Raji (cell line): ENCODE measurements around the gene ANKEF1.

Source experiments
- POLR2A ChIP-seq: IDR thresholded peaks from 2 replicates; pipeline ENCODE4 v1.6.1; 2011; ENCODE audit warnings: low read depth, low read length, control low read depth; ENCODE audit not compliant: insufficient read depth

Gene ANKEF1

GRCh38 chr20:10067321-10067720, 32.5 kb downstream of the ANKEF1 start:
- TF ChIP-seq POLR2A = no peak

GRCh38 chr20:10074513-10074912, 39.7 kb downstream of the ANKEF1 start:
- no peak for TF ChIP-seq POLR2A

DNA sequence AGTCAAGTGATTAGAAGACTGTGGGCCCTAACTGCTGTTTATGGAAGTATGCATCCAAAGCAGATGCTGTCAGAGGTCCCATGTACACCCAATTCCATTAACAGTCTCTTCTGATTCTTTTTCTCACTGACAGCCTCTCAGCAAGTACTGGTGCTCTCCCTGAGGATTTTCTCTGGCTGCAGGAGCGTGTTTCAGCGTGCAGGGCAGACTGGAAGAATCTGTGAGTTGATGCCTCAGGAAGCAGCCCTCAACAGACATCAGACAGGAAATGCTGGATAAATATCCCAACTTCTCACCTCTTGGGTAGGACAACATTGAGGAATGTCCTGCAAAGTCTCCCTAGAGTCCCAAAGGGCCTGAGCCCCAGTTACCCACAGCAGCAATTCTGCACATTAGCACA, 40.8 kb downstream of the ANKEF1 start:
- TF ChIP-seq POLR2A = no peak

- no peak for TF ChIP-seq POLR2A
Measured at GRCh38 chr20:10076126-10077080, 41.6 kb downstream of the ANKEF1 start.

- no peak for TF ChIP-seq POLR2A
Measured at GRCh38 chr20:10077081-10077471, 42.3 kb downstream of the ANKEF1 start.

GRCh38 chr20:10077886-10078285, 43.1 kb downstream of the ANKEF1 start:
- no peak for TF ChIP-seq POLR2A

- TF ChIP-seq POLR2A = no peak
Measured at GRCh38 chr20:10078403-10078802, 43.6 kb downstream of the ANKEF1 start.

DNA sequence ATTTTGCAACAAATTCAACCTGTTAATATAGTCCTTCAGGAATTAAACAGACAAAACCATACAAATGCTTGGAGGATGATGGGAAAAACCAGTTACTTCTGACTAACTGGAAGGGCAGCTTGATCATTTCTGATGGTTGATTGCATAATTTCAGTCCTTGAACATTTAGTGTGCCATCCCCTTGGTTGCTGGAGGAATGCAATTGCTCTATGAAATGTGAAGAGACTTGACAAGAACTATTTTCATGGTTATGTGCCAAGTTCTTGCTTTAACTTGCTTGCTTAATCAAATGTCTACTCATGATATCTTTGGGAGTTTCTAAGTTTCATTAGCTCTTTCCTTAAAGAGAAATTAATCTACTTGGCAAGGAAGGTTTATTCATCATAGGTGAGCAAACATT, 45.2 kb downstream of the ANKEF1 start:
- no peak for TF ChIP-seq POLR2A

- no peak for TF ChIP-seq POLR2A
Measured at GRCh38 chr20:10080574-10080973, 45.8 kb downstream of the ANKEF1 start.

DNA sequence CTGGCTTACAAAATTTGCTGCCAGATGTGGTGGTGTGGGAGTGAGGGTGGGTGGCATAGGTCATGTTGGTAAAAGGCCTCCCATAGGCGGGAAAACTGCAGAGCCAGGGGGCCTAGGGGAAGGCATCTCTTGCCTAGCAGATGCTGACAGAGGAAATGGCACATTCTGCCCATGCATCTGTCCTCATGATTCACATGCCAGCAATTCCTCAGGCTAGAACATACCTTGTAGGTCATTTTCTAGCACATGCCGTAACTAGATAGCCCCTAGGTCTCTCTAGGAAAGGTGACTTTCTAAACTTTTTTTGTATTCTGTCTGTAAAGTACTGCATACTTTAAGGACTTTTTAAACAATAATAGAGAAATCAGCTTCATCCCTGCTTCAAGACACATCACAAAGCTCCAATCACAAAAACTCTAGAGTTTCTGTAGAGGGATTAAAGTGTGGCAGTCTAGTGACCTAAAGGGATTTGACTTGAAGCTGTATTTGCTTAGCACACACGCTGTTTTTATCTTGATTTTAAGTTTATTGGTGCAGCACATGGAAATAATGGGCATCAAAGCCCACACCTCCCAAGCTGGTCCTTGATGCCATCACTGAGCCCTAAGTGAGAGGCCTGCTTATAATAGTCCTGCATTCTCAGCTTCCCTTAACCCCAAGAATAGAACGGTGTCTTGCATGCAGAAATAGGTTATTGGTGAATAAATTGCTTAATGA, 55.2 kb downstream of the ANKEF1 start:
- no peak for TF ChIP-seq POLR2A

- no peak for TF ChIP-seq POLR2A
Measured at GRCh38 chr20:10090588-10091166, 55.9 kb downstream of the ANKEF1 start.

- no peak for TF ChIP-seq POLR2A
Measured at GRCh38 chr20:10093087-10093591, 58.4 kb downstream of the ANKEF1 start.

DNA sequence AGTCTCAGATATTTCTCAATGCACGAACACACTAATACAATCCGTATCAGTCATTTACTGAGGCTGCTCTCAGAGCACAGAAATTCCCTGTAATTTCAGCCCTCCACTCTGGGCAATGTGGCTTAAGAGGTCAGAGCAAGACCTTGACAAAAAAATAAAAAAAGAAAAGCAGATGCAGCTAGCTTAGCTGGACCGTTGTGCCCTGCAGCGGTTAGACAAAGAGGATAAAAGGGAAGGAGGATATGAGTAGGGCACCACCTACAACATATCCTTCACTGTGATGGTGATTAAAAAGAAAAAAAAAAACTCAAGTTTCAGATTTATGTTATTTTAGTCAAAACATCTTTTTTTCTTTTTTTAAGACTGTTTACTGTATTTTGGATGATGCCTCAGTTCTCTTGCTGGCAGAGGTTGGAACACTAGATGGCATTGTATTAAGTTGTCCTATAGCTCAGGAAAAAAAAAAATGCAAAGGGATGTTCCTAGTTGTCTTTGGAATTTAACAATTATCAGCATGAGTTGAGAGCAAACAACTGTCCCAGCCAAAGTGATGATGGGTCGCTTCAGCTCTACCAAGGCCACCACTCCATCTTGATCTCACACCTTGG, 59.9 kb downstream of the ANKEF1 start:
- TF ChIP-seq POLR2A = no peak

DNA sequence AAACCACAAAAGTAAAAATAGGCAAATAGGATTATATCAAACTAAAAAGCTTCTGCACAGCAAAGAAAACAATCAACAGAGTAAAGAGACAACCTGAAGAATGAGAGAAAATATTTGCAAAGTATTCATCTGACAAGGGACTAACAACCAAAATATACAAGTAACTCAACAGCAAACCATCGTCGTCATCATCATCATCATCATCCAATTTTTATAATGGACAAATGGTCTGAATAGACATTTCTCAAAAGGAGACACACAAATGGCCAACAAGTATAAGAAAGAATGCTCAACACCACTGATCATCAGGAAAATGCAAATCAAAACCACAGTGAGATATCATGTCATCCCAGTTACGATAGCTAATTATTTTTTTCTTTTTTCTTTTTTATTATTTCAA, 62.0 kb downstream of the ANKEF1 start:
- no peak for TF ChIP-seq POLR2A

DNA sequence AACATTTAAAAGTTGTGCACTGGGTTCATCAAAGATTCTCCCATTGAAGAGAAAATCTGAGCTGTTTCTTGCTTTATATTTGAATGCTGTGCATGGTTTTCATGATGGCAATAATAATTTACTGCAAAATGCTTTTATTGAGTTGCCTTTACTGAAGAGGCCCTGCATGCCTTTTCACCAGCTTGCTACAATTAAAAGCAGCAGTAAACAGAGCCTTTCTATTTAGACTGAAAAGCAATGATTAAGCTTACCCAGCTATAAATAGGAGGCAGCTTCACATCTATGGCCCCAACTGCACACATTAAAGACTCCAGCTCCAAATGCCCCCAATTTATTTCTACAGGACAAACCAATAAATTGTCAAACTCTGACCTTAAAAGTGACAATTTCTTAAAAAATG, 70.3 kb downstream of the ANKEF1 start:
- no peak for TF ChIP-seq POLR2A
